ENCODE measurements around the gene OR56B1. TPM values are rescaled to one million over a fixed set of nuclear protein-coding genes. Genes with fewer than 3 reads are reported as not detected.

OR56B1 gene
- total and polyA plus RNA-seq, 2 donors (not counting 1 experiment from before 2014, with no cell fraction given), result 0.61 to 1.4 TPM

GRCh38 chr11:5719703-5720495, 16.3 kb upstream of the OR56B1 start:
- WGBS (ENCODE audit: insufficient coverage), result no CpG with 5 or more reads among the region's 3 CpGs
- no peak for ATAC-seq (ENCODE audit: low read depth)
- no peak overlapping the region for H3K4me3 Mint-ChIP-seq
- Histone ChIP-seq H4K20me1 (ENCODE audit: control insufficient read depth, insufficient read depth, low read length, poor library complexity, severe bottlenecking) (no peaks in the 10 kb centered on the region), H3K9ac (ENCODE audit: low read length) (no peak overlapping the region), H3K4me3 (ENCODE audit: control extremely low read depth in 1 of 5, extremely low read depth in 1 of 5, insufficient read depth in 1 of 5, low read depth in 2 of 5, low read length in 4 of 5) (no peak overlapping the region), H3K79me2 (ENCODE audit: control insufficient read depth, insufficient read depth, low read length) (no peaks in the 10 kb centered on the region), H3K27ac (ENCODE audit: low read length in 2 of 2) (no peak overlapping the region), H3K9me3 (ENCODE audit: control extremely low read depth in 1 of 3, control insufficient read depth in 2 of 3, insufficient read depth in 1 of 3, low read length in 2 of 3) (peaks cover 0 to 1% (median 0%) of the 10 kb centered on the region in 3 donors), H3K4me2 (replicated peaks; ENCODE audit: low read depth, low read length, poor library complexity, severe bottlenecking) (no peak overlapping the region), H3K27me3 (replicated peaks in 1 of 4; ENCODE audit: control extremely low read depth in 1 of 4, control insufficient read depth in 3 of 4, insufficient read depth in 4 of 4, low read length in 3 of 4) (no peaks in the 10 kb centered on the region), H3K4me1 (ENCODE audit: control insufficient read depth in 2 of 2, insufficient read depth in 2 of 2, low read length in 2 of 2) (no peaks in the 10 kb centered on the region), H2AFZ (ENCODE audit: insufficient read depth, low read depth, low read length, poor library complexity, severe bottlenecking) (no peak overlapping the region), H3K36me3 (replicated peaks in 1 of 2; ENCODE audit: control extremely low read depth in 1 of 2, control insufficient read depth in 1 of 2, extremely low read depth in 1 of 2, insufficient read depth in 2 of 2, low read length in 1 of 2) (peaks cover 0 to 3% of the 10 kb centered on the region in 2 experiments)
- H3K4me1 Mint-ChIP-seq, result no peaks in the 10 kb centered on the region
- no peaks in the 10 kb centered on the region for H3K9me3 Mint-ChIP-seq (ENCODE audit: insufficient read depth)
- intact Hi-C loops (cut with micrococcal nuclease), result loop anchor here (10.0 kb wide), 1 partner anchor 245 kb away; no protein-coding TSS in a partner anchor
- CTCF ChIA-PET, result interaction anchor here (1.1 kb wide), 1 partner anchor 41 kb away, joined by 3 read pairs; no protein-coding TSS in a partner anchor
- H3K27me3 Mint-ChIP-seq, result no peaks in the 10 kb centered on the region
- TF ChIP-seq, protein P1, sequence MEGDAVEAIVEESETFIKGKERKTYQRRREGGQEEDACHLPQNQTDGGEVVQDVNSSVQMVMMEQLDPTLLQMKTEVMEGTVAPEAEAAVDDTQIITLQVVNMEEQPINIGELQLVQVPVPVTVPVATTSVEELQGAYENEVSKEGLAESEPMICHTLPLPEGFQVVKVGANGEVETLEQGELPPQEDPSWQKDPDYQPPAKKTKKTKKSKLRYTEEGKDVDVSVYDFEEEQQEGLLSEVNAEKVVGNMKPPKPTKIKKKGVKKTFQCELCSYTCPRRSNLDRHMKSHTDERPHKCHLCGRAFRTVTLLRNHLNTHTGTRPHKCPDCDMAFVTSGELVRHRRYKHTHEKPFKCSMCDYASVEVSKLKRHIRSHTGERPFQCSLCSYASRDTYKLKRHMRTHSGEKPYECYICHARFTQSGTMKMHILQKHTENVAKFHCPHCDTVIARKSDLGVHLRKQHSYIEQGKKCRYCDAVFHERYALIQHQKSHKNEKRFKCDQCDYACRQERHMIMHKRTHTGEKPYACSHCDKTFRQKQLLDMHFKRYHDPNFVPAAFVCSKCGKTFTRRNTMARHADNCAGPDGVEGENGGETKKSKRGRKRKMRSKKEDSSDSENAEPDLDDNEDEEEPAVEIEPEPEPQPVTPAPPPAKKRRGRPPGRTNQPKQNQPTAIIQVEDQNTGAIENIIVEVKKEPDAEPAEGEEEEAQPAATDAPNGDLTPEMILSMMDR (IDR thresholded peaks at IDR 0.05), result no peak
- no peak overlapping the region for H3K27ac Mint-ChIP-seq
- no peak for DNase-seq
- POLR2A ChIA-PET, result no interaction called here

DNA sequence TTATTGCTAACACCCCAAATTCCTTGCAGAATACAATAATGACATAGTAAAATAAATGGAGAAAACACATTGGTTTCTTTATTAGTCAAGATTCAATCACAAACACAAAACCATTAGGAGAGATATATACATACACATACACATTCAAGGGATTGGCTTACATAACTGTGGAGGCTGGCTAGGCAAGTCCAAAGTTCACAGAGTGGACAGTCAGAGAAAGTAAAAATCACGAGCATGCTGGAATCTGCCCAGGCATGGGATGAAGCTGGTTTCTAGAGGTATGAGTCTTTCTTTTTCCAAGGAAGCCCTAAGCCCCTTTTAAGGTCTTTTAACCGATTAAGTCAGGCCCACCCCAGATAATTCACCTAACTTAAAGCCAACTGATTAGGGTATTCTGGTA, 13.6 kb upstream of the OR56B1 start:
- CTCF ChIA-PET, result no interaction called here
- Mint-ChIP-seq H3K27me3 (no peaks in the 10 kb centered on the region), H3K4me1 (no peaks in the 10 kb centered on the region), H3K27ac (no peak overlapping the region), H3K4me3 (no peak overlapping the region), H3K9me3 (ENCODE audit: insufficient read depth) (no peaks in the 10 kb centered on the region)
- H3K4me2 ChIP-seq (replicated peaks; ENCODE audit: low read depth, low read length, poor library complexity, severe bottlenecking), result no peak overlapping the region
- no peak for DNase-seq
- no peaks in the 10 kb centered on the region for H3K4me1 ChIP-seq (ENCODE audit: control insufficient read depth in 2 of 2, insufficient read depth in 2 of 2, low read length in 2 of 2)
- no peak for ATAC-seq (ENCODE audit: low read depth)
- no peak overlapping the region for H2AFZ ChIP-seq (ENCODE audit: insufficient read depth, low read depth, low read length, poor library complexity, severe bottlenecking)
- H3K79me2 ChIP-seq (ENCODE audit: control insufficient read depth, insufficient read depth, low read length), result no peaks in the 10 kb centered on the region
- H3K9ac ChIP-seq (ENCODE audit: low read length), result no peak overlapping the region
- no peak overlapping the region for H3K27ac ChIP-seq (ENCODE audit: low read length in 2 of 2)
- POLR2A ChIA-PET, result no interaction called here
- H4K20me1 ChIP-seq (ENCODE audit: control insufficient read depth, insufficient read depth, low read length, poor library complexity, severe bottlenecking), result no peaks in the 10 kb centered on the region
- H3K4me3 ChIP-seq (ENCODE audit: control extremely low read depth in 1 of 5, extremely low read depth in 1 of 5, insufficient read depth in 1 of 5, low read depth in 2 of 5, low read length in 4 of 5), result no peak overlapping the region
- TF ChIP-seq EZH2 (IDR thresholded peaks at IDR 0.05; ENCODE audit: borderline replicate concordance, insufficient read depth, low read depth, low read length, poor library complexity, severe bottlenecking), result no peak
- no CpG with 5 or more reads among the region's 2 CpGs for WGBS (ENCODE audit: insufficient coverage)
- H3K36me3 ChIP-seq (replicated peaks in 1 of 2; ENCODE audit: control extremely low read depth in 1 of 2, control insufficient read depth in 1 of 2, extremely low read depth in 1 of 2, insufficient read depth in 2 of 2, low read length in 1 of 2), result peaks cover 0 to 3% of the 10 kb centered on the region in 2 experiments
- no peaks in the 10 kb centered on the region for H3K27me3 ChIP-seq (replicated peaks in 1 of 4; ENCODE audit: control extremely low read depth in 1 of 4, control insufficient read depth in 3 of 4, insufficient read depth in 4 of 4, low read length in 3 of 4)
- intact Hi-C loops (cut with micrococcal nuclease), result no loop called here
- peaks cover 0 to 1% (median 0%) of the 10 kb centered on the region in 3 donors for H3K9me3 ChIP-seq (ENCODE audit: control extremely low read depth in 1 of 3, control insufficient read depth in 2 of 3, insufficient read depth in 1 of 3, low read length in 2 of 3)

Measured in B cell (primary cell).